ENCODE results near the gene ADGRV1.

ADGRV1 gene

DNA sequence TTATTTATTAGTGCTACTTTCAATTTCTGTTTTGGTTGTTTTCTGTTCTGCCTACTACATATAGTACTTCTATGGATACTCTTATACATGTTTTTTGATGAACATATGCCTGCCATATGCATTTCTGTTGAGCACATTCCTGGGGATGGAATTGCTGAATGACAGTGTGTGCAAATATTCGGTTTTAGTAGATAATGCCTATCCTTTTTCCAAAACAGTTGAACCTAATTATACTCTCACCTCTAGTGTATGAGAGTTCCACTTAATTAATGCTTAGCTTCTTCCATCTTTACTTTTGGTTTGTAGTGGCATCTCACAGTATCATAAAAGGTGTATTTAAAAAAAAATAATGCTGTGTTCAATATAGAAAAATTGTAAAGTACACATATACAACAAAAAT lies 96.8 kb downstream of the ADGRV1 start (continued):
- TF ChIP-seq, protein P1, sequence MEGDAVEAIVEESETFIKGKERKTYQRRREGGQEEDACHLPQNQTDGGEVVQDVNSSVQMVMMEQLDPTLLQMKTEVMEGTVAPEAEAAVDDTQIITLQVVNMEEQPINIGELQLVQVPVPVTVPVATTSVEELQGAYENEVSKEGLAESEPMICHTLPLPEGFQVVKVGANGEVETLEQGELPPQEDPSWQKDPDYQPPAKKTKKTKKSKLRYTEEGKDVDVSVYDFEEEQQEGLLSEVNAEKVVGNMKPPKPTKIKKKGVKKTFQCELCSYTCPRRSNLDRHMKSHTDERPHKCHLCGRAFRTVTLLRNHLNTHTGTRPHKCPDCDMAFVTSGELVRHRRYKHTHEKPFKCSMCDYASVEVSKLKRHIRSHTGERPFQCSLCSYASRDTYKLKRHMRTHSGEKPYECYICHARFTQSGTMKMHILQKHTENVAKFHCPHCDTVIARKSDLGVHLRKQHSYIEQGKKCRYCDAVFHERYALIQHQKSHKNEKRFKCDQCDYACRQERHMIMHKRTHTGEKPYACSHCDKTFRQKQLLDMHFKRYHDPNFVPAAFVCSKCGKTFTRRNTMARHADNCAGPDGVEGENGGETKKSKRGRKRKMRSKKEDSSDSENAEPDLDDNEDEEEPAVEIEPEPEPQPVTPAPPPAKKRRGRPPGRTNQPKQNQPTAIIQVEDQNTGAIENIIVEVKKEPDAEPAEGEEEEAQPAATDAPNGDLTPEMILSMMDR (tag by site-specific recombination; IDR thresholded peaks at IDR 0.05): no peak
- TF ChIP-seq ZNF837 (tag by site-specific recombination; IDR thresholded peaks at IDR 0.05) (no peak), ZNF292 (tag by site-specific recombination; IDR thresholded peaks at IDR 0.05; ENCODE audit: borderline replicate concordance, low read depth) (no peak), ZNF610 (tag by site-specific recombination; IDR thresholded peaks at IDR 0.05; ENCODE audit: borderline replicate concordance) (no peak)

DNA sequence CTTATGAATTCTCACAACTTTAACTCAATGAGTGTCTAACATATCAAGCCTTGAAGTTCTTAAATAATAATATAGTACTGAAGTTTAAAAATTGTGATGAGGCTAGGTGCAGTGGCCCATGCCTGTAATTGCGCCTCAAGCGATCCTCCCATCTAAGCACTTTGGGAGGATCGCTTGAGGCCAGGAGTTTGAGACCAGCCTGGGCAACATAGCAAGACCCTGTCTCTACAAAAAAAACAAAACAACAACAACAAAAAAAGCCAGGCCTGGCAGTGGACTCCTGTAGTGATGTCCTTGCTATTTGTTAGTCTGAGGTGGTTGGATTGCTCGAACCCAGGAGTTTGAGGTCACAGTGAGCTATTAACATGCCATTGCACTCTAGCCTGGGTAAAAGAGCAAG lies 98.4 kb downstream of the ADGRV1 start:
- POLR2A ChIA-PET: no interaction called here
- Histone ChIP-seq H3K27ac (ENCODE audit: extremely low read depth, low read depth, low read length) (no peak overlapping the region), H3K36me3 (ENCODE audit: control insufficient read depth in 2 of 2, insufficient read depth in 1 of 2, low read length in 2 of 2) (peaks cover 8 to 20% of the 10 kb centered on the region in 2 experiments), H3K9me3 (ENCODE audit: control insufficient read depth, insufficient read depth, low read depth, low read length) (no peaks in the 10 kb centered on the region), H3K4me1 (ENCODE audit: control insufficient read depth, insufficient read depth, low read length) (no peaks in the 10 kb centered on the region), H3K4me3 (ENCODE audit: low read depth, low read length) (no peak overlapping the region)
- CTCF ChIA-PET: no interaction called here
- TF ChIP-seq, protein P2, sequence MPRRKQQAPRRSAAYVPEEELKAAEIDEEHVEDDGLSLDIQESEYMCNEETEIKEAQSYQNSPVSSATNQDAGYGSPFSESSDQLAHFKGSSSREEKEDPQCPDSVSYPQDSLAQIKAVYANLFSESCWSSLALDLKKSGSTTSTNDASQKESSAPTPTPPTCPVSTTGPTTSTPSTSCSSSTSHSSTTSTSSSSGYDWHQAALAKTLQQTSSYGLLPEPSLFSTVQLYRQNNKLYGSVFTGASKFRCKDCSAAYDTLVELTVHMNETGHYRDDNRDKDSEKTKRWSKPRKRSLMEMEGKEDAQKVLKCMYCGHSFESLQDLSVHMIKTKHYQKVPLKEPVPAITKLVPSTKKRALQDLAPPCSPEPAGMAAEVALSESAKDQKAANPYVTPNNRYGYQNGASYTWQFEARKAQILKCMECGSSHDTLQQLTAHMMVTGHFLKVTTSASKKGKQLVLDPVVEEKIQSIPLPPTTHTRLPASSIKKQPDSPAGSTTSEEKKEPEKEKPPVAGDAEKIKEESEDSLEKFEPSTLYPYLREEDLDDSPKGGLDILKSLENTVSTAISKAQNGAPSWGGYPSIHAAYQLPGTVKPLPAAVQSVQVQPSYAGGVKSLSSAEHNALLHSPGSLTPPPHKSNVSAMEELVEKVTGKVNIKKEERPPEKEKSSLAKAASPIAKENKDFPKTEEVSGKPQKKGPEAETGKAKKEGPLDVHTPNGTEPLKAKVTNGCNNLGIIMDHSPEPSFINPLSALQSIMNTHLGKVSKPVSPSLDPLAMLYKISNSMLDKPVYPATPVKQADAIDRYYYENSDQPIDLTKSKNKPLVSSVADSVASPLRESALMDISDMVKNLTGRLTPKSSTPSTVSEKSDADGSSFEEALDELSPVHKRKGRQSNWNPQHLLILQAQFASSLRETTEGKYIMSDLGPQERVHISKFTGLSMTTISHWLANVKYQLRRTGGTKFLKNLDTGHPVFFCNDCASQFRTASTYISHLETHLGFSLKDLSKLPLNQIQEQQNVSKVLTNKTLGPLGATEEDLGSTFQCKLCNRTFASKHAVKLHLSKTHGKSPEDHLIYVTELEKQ (tag by site-specific recombination; IDR thresholded peaks at IDR 0.05; ENCODE audit: borderline replicate concordance): no peak
- TF ChIP-seq PRDM1 (tag by site-specific recombination; IDR thresholded peaks at IDR 0.05) (no peak), HOXC10 (CRISPR knock-in tag; IDR thresholded peaks at IDR 0.05) (no peak), ZNF433 (tag by site-specific recombination; IDR thresholded peaks at IDR 0.05; ENCODE audit: low read depth) (no peak), ZNF747 (tag by site-specific recombination; IDR thresholded peaks at IDR 0.05) (no peak), ZNF341 (tag by site-specific recombination; IDR thresholded peaks at IDR 0.05; ENCODE audit: low read depth) (no peak), BCL11A (tag by site-specific recombination; IDR thresholded peaks at IDR 0.05; ENCODE audit: low read depth) (no peak), ZNF544 (tag by site-specific recombination; IDR thresholded peaks at IDR 0.05) (no peak), ZNF23 (tag by site-specific recombination; IDR thresholded peaks at IDR 0.05; ENCODE audit: borderline replicate concordance) (no peak), ZNF501 (tag by site-specific recombination; IDR thresholded peaks at IDR 0.05) (no peak), ZNF311 (tag by site-specific recombination; IDR thresholded peaks at IDR 0.05; ENCODE audit: borderline replicate concordance) (no peak), FEZF1 (tag by site-specific recombination; IDR thresholded peaks at IDR 0.05) (no peak), ZNF629 (tag by site-specific recombination; IDR thresholded peaks at IDR 0.05) (no peak), ZNF174 (tag by site-specific recombination; IDR thresholded peaks at IDR 0.05) (no peak), GLIS2 (tag by site-specific recombination; IDR thresholded peaks at IDR 0.05) (no peak), ZNF175 (tag by site-specific recombination; IDR thresholded peaks at IDR 0.05) (no peak), SP7 (tag by site-specific recombination; IDR thresholded peaks at IDR 0.05) (no peak)
- TF ChIP-seq, protein P3, sequence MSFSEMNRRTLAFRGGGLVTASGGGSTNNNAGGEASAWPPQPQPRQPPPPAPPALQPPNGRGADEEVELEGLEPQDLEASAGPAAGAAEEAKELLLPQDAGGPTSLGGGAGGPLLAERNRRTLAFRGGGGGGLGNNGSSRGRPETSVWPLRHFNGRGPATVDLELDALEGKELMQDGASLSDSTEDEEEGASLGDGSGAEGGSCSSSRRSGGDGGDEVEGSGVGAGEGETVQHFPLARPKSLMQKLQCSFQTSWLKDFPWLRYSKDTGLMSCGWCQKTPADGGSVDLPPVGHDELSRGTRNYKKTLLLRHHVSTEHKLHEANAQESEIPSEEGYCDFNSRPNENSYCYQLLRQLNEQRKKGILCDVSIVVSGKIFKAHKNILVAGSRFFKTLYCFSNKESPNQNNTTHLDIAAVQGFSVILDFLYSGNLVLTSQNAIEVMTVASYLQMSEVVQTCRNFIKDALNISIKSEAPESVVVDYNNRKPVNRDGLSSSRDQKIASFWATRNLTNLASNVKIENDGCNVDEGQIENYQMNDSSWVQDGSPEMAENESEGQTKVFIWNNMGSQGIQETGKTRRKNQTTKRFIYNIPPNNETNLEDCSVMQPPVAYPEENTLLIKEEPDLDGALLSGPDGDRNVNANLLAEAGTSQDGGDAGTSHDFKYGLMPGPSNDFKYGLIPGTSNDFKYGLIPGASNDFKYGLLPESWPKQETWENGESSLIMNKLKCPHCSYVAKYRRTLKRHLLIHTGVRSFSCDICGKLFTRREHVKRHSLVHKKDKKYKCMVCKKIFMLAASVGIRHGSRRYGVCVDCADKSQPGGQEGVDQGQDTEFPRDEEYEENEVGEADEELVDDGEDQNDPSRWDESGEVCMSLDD (tag by site-specific recombination; IDR thresholded peaks at IDR 0.05): no peak
- TF ChIP-seq, protein P4, sequence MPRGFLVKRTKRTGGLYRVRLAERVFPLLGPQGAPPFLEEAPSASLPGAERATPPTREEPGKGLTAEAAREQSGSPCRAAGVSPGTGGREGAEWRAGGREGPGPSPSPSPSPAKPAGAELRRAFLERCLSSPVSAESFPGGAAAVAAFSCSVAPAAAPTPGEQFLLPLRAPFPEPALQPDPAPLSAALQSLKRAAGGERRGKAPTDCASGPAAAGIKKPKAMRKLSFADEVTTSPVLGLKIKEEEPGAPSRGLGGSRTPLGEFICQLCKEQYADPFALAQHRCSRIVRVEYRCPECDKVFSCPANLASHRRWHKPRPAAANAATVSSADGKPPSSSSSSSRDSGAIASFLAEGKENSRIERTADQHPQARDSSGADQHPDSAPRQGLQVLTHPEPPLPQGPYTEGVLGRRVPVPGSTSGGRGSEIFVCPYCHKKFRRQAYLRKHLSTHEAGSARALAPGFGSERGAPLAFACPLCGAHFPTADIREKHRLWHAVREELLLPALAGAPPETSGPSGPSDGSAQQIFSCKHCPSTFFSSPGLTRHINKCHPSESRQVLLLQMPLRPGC (tag by site-specific recombination; IDR thresholded peaks at IDR 0.05): no peak
